ENCODE measurements around the gene FARS2. TPM values are rescaled to one million over a fixed set of nuclear protein-coding genes. Genes with fewer than 3 reads are reported as not detected.

Gene FARS2
- total and polyA plus RNA-seq, 2 donors (not counting 3 experiments of a cell fraction or from before 2014, with no cell fraction given) = 20.2 to 20.5 TPM

GRCh38 chr6:5328800-5329199, 67.5 kb downstream of the FARS2 start:
- BruUV-seq (replicated peaks) = no TSS peak
- no peak overlapping the region for H3K4me2 ChIP-seq (ENCODE audit: insufficient read depth, low read length)
- dilution Hi-C loops (cut with MboI; ENCODE audit: extremely low pct_ligation_motif_present, low sequenced_read_pairs) (no loop called here), intact Hi-C loops (cut with micrococcal nuclease) (no loop called here)
- H3K27ac ChIP-seq (ENCODE audit: insufficient read depth, low read depth, low read length) = no peak overlapping the region
- no peaks in the 10 kb centered on the region for H3K9me1 ChIP-seq (replicated peaks; ENCODE audit: control insufficient read depth, extremely low read depth, insufficient read depth, low read length)
- FAIRE-seq (no peak), DNase-seq (ENCODE audit: low read depth, low spot score) (no peak)
- no peaks in the 10 kb centered on the region for H3K79me2 ChIP-seq (ENCODE audit: control insufficient read depth, insufficient read depth, low read length)
- no peak for TF ChIP-seq POLR2A (IDR thresholded peaks at IDR 0.05; ENCODE audit: low read depth, low read length)
- TF ChIP-seq MAX (IDR thresholded peaks at IDR 0.05; ENCODE audit: insufficient read depth, insufficient read length) = no peak
- H3K36me3 ChIP-seq (ENCODE audit: control insufficient read depth in 2 of 2, extremely low read depth in 1 of 2, insufficient read depth in 2 of 2, low read length in 2 of 2) = no peaks in the 10 kb centered on the region
- no peak overlapping the region for H2AFZ ChIP-seq (ENCODE audit: low read depth, low read length)
- ChIA-PET POLR2A (no interaction called here), CTCF (interaction anchor here (0.8 to 1.0 kb wide), 2 partner anchors 23 to 185 kb away, joined by 3 read pairs; no protein-coding TSS in a partner anchor)
- peaks cover 2% of the 10 kb centered on the region for H4K20me1 ChIP-seq (replicated peaks; ENCODE audit: control insufficient read depth, extremely low read depth, insufficient read depth, low read length)
- H3K4me1 ChIP-seq (ENCODE audit: control insufficient read depth, extremely low read depth, insufficient read depth, low read length) = peaks cover 3% of the 10 kb centered on the region
- H3K9ac ChIP-seq (replicated peaks; ENCODE audit: extremely low read depth, insufficient read depth, low read length) = no peak overlapping the region
- H3K9me3 ChIP-seq (replicated peaks; ENCODE audit: control insufficient read depth, insufficient read depth, low read length) = no peaks in the 10 kb centered on the region
- no peaks in the 10 kb centered on the region for H3K27me3 ChIP-seq (ENCODE audit: control insufficient read depth in 2 of 2, insufficient read depth in 2 of 2, low read length in 2 of 2)
- no peak overlapping the region for H3K4me3 ChIP-seq (replicated peaks in 1 of 3; ENCODE audit: insufficient read depth in 1 of 3, low read depth in 1 of 3, low read length in 3 of 3)

GRCh38 chr6:5331845-5332442, 70.6 kb downstream of the FARS2 start:
- Histone ChIP-seq H3K9me3 (replicated peaks; ENCODE audit: control insufficient read depth, insufficient read depth, low read length) (no peaks in the 10 kb centered on the region), H3K79me2 (ENCODE audit: control insufficient read depth, insufficient read depth, low read length) (no peaks in the 10 kb centered on the region), H3K9ac (replicated peaks; ENCODE audit: extremely low read depth, insufficient read depth, low read length) (no peak overlapping the region), H3K27ac (ENCODE audit: insufficient read depth, low read depth, low read length) (no peak overlapping the region), H3K4me3 (replicated peaks in 1 of 3; ENCODE audit: insufficient read depth in 1 of 3, low read depth in 1 of 3, low read length in 3 of 3) (no peak overlapping the region), H2AFZ (ENCODE audit: low read depth, low read length) (no peak overlapping the region), H3K36me3 (ENCODE audit: control insufficient read depth in 2 of 2, extremely low read depth in 1 of 2, insufficient read depth in 2 of 2, low read length in 2 of 2) (no peaks in the 10 kb centered on the region), H4K20me1 (replicated peaks; ENCODE audit: control insufficient read depth, extremely low read depth, insufficient read depth, low read length) (peaks cover 3% of the 10 kb centered on the region), H3K4me2 (ENCODE audit: insufficient read depth, low read length) (no peak overlapping the region), H3K9me1 (replicated peaks; ENCODE audit: control insufficient read depth, extremely low read depth, insufficient read depth, low read length) (no peaks in the 10 kb centered on the region), H3K27me3 (ENCODE audit: control insufficient read depth in 2 of 2, insufficient read depth in 2 of 2, low read length in 2 of 2) (no peaks in the 10 kb centered on the region), H3K4me1 (ENCODE audit: control insufficient read depth, extremely low read depth, insufficient read depth, low read length) (peaks cover 13% of the 10 kb centered on the region)
- BruUV-seq (replicated peaks) = no TSS peak
- TF ChIP-seq, protein P1, sequence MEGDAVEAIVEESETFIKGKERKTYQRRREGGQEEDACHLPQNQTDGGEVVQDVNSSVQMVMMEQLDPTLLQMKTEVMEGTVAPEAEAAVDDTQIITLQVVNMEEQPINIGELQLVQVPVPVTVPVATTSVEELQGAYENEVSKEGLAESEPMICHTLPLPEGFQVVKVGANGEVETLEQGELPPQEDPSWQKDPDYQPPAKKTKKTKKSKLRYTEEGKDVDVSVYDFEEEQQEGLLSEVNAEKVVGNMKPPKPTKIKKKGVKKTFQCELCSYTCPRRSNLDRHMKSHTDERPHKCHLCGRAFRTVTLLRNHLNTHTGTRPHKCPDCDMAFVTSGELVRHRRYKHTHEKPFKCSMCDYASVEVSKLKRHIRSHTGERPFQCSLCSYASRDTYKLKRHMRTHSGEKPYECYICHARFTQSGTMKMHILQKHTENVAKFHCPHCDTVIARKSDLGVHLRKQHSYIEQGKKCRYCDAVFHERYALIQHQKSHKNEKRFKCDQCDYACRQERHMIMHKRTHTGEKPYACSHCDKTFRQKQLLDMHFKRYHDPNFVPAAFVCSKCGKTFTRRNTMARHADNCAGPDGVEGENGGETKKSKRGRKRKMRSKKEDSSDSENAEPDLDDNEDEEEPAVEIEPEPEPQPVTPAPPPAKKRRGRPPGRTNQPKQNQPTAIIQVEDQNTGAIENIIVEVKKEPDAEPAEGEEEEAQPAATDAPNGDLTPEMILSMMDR (IDR thresholded peaks at IDR 0.05; ENCODE audit: extremely low read depth in 1 of 2, insufficient read depth in 1 of 2, low read depth in 1 of 2, low read length in 2 of 2) = no peak
- TF ChIP-seq JUN (IDR thresholded peaks at IDR 0.05; ENCODE audit: borderline replicate concordance, insufficient read depth, insufficient read length, low read depth) = no peak
- TF ChIP-seq EZH2 (IDR thresholded peaks at IDR 0.05; ENCODE audit: borderline replicate concordance, low read depth, low read length, severe bottlenecking) = no peak
- TF ChIP-seq POLR2A (IDR thresholded peaks at IDR 0.05; ENCODE audit: low read depth, low read length) = no peak
- no peak for TF ChIP-seq POLR2AphosphoS5 (IDR thresholded peaks at IDR 0.05; ENCODE audit: insufficient read depth, low read depth, low read length)
- no peak for TF ChIP-seq GATA2 (IDR thresholded peaks at IDR 0.05; ENCODE audit: insufficient read depth, insufficient read length, low read depth, low read length)
- TF ChIP-seq MYC (IDR thresholded peaks at IDR 0.05; ENCODE audit: low read depth, low read length) = no peak
- TF ChIP-seq MAX (IDR thresholded peaks at IDR 0.05; ENCODE audit: insufficient read depth, insufficient read length) = no peak
- no peak for TF ChIP-seq FOS (IDR thresholded peaks at IDR 0.05; ENCODE audit: borderline replicate concordance, insufficient read depth, low read length)
- FAIRE-seq (no peak), DNase-seq (ENCODE audit: low read depth, low spot score) (no peak)
- ChIA-PET CTCF (no interaction called here), POLR2A (no interaction called here)
- intact Hi-C loops (cut with micrococcal nuclease) = no loop called here
- dilution Hi-C loops (cut with MboI; ENCODE audit: extremely low pct_ligation_motif_present, low sequenced_read_pairs) = no loop called here
